Measurements from ENCODE around the gene ZNF277. TPM values are rescaled to one million over a fixed set of nuclear protein-coding genes. Genes with fewer than 3 reads are reported as not detected.
A peak's percentile ranks its signal among the peaks of the same experiment; 100 is the strongest.

Gene ZNF277
- total RNA-seq, 2 donors from 2014 or later: 27.9 to 41.5 TPM

- no peaks in the 10 kb centered on the region for H3K36me3 ChIP-seq
- H3K27ac ChIP-seq: no peak overlapping the region
- no peak overlapping the region for H3K4me3 ChIP-seq
Measured at GRCh38 chr7:112361154-112361553, 154.7 kb downstream of the ZNF277 start.

GRCh38 chr7:112362053-112362650, 155.7 kb downstream of the ZNF277 start:
- Histone ChIP-seq H3K4me1 (ENCODE audit: control insufficient read depth in 1 of 2, low read depth in 2 of 2) (peaks cover 3 to 13% of the 10 kb centered on the region in 2 donors), H3K4me3 (no peak overlapping the region), H3K27me3 (replicated peaks; ENCODE audit: insufficient read depth) (no peaks in the 10 kb centered on the region), H3K36me3 (no peaks in the 10 kb centered on the region), H3K9me3 (no peaks in the 10 kb centered on the region), H3K27ac (peak overlapping the region in 1 of 2 donors; percentile 6)
- TF ChIP-seq CTCF (IDR thresholded peaks at IDR 0.05): no peak
- DNase-seq (ENCODE audit: low spot score) (no peak), ATAC-seq (ENCODE audit: insufficient number of reproducible peaks, low FRiP score, low read depth) (no peak)

More at GRCh38 chr7:112361154-112361553, 154.7 kb downstream of the ZNF277 start:
- Histone ChIP-seq H3K4me1 (ENCODE audit: control insufficient read depth in 1 of 2, low read depth in 2 of 2) (peaks cover 3 to 13% of the 10 kb centered on the region in 2 donors), H3K27me3 (replicated peaks; ENCODE audit: insufficient read depth) (no peaks in the 10 kb centered on the region), H3K9me3 (no peaks in the 10 kb centered on the region)
- TF ChIP-seq CTCF (IDR thresholded peaks at IDR 0.05): no peak
- ATAC-seq (ENCODE audit: insufficient number of reproducible peaks, low FRiP score, low read depth) (no peak), DNase-seq (ENCODE audit: low spot score) (no peak)

- Histone ChIP-seq H3K36me3 (no peaks in the 10 kb centered on the region), H3K9me3 (no peaks in the 10 kb centered on the region), H3K4me1 (ENCODE audit: control insufficient read depth in 1 of 2, low read depth in 2 of 2) (peaks cover 3 to 13% of the 10 kb centered on the region in 2 donors), H3K27ac (peak overlapping the region in 1 of 2 donors; percentile 6), H3K4me3 (peak overlapping the region; percentile 1), H3K27me3 (replicated peaks; ENCODE audit: insufficient read depth) (no peaks in the 10 kb centered on the region)
- no peak for DNase-seq (ENCODE audit: low spot score)
- no peak for ATAC-seq (ENCODE audit: insufficient number of reproducible peaks, low FRiP score, low read depth)
- no peak for TF ChIP-seq CTCF (IDR thresholded peaks at IDR 0.05)
Measured at GRCh38 chr7:112362731-112363131, 156.2 kb downstream of the ZNF277 start.

- ATAC-seq (ENCODE audit: insufficient number of reproducible peaks, low FRiP score, low read depth) (no peak), DNase-seq (ENCODE audit: low spot score) (no peak)
- Histone ChIP-seq H3K4me1 (ENCODE audit: control insufficient read depth in 1 of 2, low read depth in 2 of 2) (peaks cover 3 to 13% of the 10 kb centered on the region in 2 donors), H3K27me3 (replicated peaks; ENCODE audit: insufficient read depth) (no peaks in the 10 kb centered on the region), H3K9me3 (no peaks in the 10 kb centered on the region), H3K4me3 (no peak overlapping the region), H3K36me3 (no peaks in the 10 kb centered on the region), H3K27ac (no peak overlapping the region)
- no peak for TF ChIP-seq CTCF (IDR thresholded peaks at IDR 0.05)
Measured at GRCh38 chr7:112364388-112364787, 157.9 kb downstream of the ZNF277 start.

- Histone ChIP-seq H3K27me3 (replicated peaks; ENCODE audit: insufficient read depth) (no peaks in the 10 kb centered on the region), H3K4me1 (ENCODE audit: control insufficient read depth in 1 of 2, low read depth in 2 of 2) (peaks cover 3 to 13% of the 10 kb centered on the region in 2 donors), H3K36me3 (no peaks in the 10 kb centered on the region), H3K4me3 (no peak overlapping the region), H3K27ac (no peak overlapping the region), H3K9me3 (no peaks in the 10 kb centered on the region)
- no peak for DNase-seq (ENCODE audit: low spot score)
- ATAC-seq (ENCODE audit: insufficient number of reproducible peaks, low FRiP score, low read depth): no peak
- no peak for TF ChIP-seq CTCF (IDR thresholded peaks at IDR 0.05)
Measured at GRCh38 chr7:112365551-112365950, 159.1 kb downstream of the ZNF277 start.
